ENCODE data around the gene CBX2.

CBX2 gene

GRCh38 chr17:79803421-79803996 lies 25.6 kb downstream of the CBX2 start:
- H4K20me1 ChIP-seq (ENCODE audit: insufficient read depth, low read length), result no peaks in the 10 kb centered on the region
- peaks cover 43% of the 10 kb centered on the region for H3K27me3 ChIP-seq (ENCODE audit: insufficient read depth, low read length, poor library complexity)
- ATAC-seq (ENCODE audit: insufficient read depth, low read depth) (no peak), DNase-seq (no peak)
- H3K36me3 ChIP-seq (ENCODE audit: insufficient read depth, low read length), result no peaks in the 10 kb centered on the region
- H3K9me3 ChIP-seq (ENCODE audit: insufficient read depth, low read length, severe bottlenecking), result no peaks in the 10 kb centered on the region
- no peak for TF ChIP-seq EZH2 (IDR thresholded peaks at IDR 0.05; ENCODE audit: borderline replicate concordance, low read depth, low read length, severe bottlenecking)
- peak overlapping the region; percentile 74 for H2AFZ ChIP-seq (ENCODE audit: low read depth, low read length)
- peak overlapping the region; percentile 57 for H3K9ac ChIP-seq (ENCODE audit: low read depth, low read length)
- H3K4me2 ChIP-seq (ENCODE audit: insufficient read depth, low read length), result peak overlapping the region; percentile 78
- H3K4me3 ChIP-seq (ENCODE audit: low read depth in 1 of 2, low read length in 2 of 2), result peak overlapping the region; percentile 13 to 58; a peak in 3 of 4 replicates
- H3K4me1 ChIP-seq (ENCODE audit: insufficient read depth, low read length), result peaks cover 55% of the 10 kb centered on the region
- peak overlapping the region; percentile 71 for H3K27ac ChIP-seq (ENCODE audit: low read length)
- peaks cover 8% of the 10 kb centered on the region for H3K79me2 ChIP-seq (ENCODE audit: insufficient read depth, low read length)

GRCh38 chr17:79803997-79804855 lies 26.3 kb downstream of the CBX2 start:
- Histone ChIP-seq H3K4me2 (ENCODE audit: insufficient read depth, low read length) (peak overlapping the region; percentile 78), H3K4me3 (ENCODE audit: low read depth in 1 of 2, low read length in 2 of 2) (peak overlapping the region; percentile 16 to 58; a peak in 3 of 4 replicates), H3K9ac (ENCODE audit: low read depth, low read length) (peak overlapping the region; percentile 57), H3K27ac (ENCODE audit: low read length) (peak overlapping the region; percentile 71), H3K4me1 (ENCODE audit: insufficient read depth, low read length) (peaks cover 55% of the 10 kb centered on the region), H3K9me3 (ENCODE audit: insufficient read depth, low read length, severe bottlenecking) (no peaks in the 10 kb centered on the region), H3K27me3 (ENCODE audit: insufficient read depth, low read length, poor library complexity) (peaks cover 42% of the 10 kb centered on the region), H4K20me1 (ENCODE audit: insufficient read depth, low read length) (no peaks in the 10 kb centered on the region), H3K36me3 (ENCODE audit: insufficient read depth, low read length) (no peaks in the 10 kb centered on the region), H2AFZ (ENCODE audit: low read depth, low read length) (peak overlapping the region; percentile 74), H3K79me2 (ENCODE audit: insufficient read depth, low read length) (peaks cover 8% of the 10 kb centered on the region)
- DNase-seq (peak; percentile 75), ATAC-seq (ENCODE audit: insufficient read depth, low read depth) (peak; percentile 81)
- TF ChIP-seq EZH2 (IDR thresholded peaks at IDR 0.05; ENCODE audit: borderline replicate concordance, low read depth, low read length, severe bottlenecking) (peak; percentile 14), CTCF (IDR thresholded peaks at IDR 0.05; ENCODE audit: borderline replicate concordance, extremely low read depth, low read length, poor library complexity, severe bottlenecking) (no peak)

GRCh38 chr17:79804856-79805696 lies 27.1 kb downstream of the CBX2 start:
- H3K79me2 ChIP-seq (ENCODE audit: insufficient read depth, low read length), result peaks cover 8% of the 10 kb centered on the region
- peaks cover 53% of the 10 kb centered on the region for H3K4me1 ChIP-seq (ENCODE audit: insufficient read depth, low read length)
- DNase-seq (no peak), ATAC-seq (ENCODE audit: insufficient read depth, low read depth) (no peak)
- TF ChIP-seq EZH2 (IDR thresholded peaks at IDR 0.05; ENCODE audit: borderline replicate concordance, low read depth, low read length, severe bottlenecking), result no peak
- TF ChIP-seq CTCF (IDR thresholded peaks at IDR 0.05; ENCODE audit: borderline replicate concordance, extremely low read depth, low read length, poor library complexity, severe bottlenecking), result no peak
- no peaks in the 10 kb centered on the region for H4K20me1 ChIP-seq (ENCODE audit: insufficient read depth, low read length)
- H3K27ac ChIP-seq (ENCODE audit: low read length), result peak overlapping the region; percentile 2; the same call in 1 of the 2 replicates
- no peaks in the 10 kb centered on the region for H3K36me3 ChIP-seq (ENCODE audit: insufficient read depth, low read length)
- peak overlapping the region; percentile 16 to 58; a peak in 3 of 4 replicates for H3K4me3 ChIP-seq (ENCODE audit: low read depth in 1 of 2, low read length in 2 of 2)
- no peak overlapping the region for H2AFZ ChIP-seq (ENCODE audit: low read depth, low read length)
- peaks cover 37% of the 10 kb centered on the region for H3K27me3 ChIP-seq (ENCODE audit: insufficient read depth, low read length, poor library complexity)
- peak overlapping the region; percentile 78 for H3K4me2 ChIP-seq (ENCODE audit: insufficient read depth, low read length)
- no peaks in the 10 kb centered on the region for H3K9me3 ChIP-seq (ENCODE audit: insufficient read depth, low read length, severe bottlenecking)
- H3K9ac ChIP-seq (ENCODE audit: low read depth, low read length), result peak overlapping the region; percentile 57

All from DND-41 (cell line).